K562 (cell line): ENCODE data around the gene SEL1L. TPM values are rescaled to one million over a fixed set of nuclear protein-coding genes. Genes with fewer than 3 reads are reported as not detected.

Source experiments
- CBFA2T2 ChIP-seq: fragments of 450-650 bp; conservative IDR thresholded peaks from 2 replicates; pipeline ENCODE4 v1.6.1; 2017; ENCODE audit warnings: mild to moderate bottlenecking
- CLOCK ChIP-seq: fragments of 250-450 bp; sonication (Bioruptor Pico); IDR thresholded peaks from 2 replicates; pipeline ENCODE4 v1.4.0; 2020; ENCODE audit warnings: mild to moderate bottlenecking, moderate library complexity, borderline replicate concordance
- CTBP1 ChIP-seq: fragments of 450-650 bp; IDR thresholded peaks from 2 replicates; pipeline ENCODE4 v1.6.1; 2016; ENCODE audit warnings: borderline replicate concordance
- FOS ChIP-seq: IDR thresholded peaks from 3 replicates; pipeline ENCODE4 v1.6.1; 2011; ENCODE audit not compliant: insufficient read length; ENCODE audit errors: extremely low read depth
- GTF2A2 ChIP-seq: IDR thresholded peaks from 2 replicates; pipeline ENCODE4 v1.6.1; 2016; ENCODE audit warnings: mild to moderate bottlenecking, missing genetic modification characterization, missing compliant biosample characterization
- KDM2B ChIP-seq: fragments of 250-450 bp; sonication (Bioruptor Pico); IDR thresholded peaks from 2 replicates; pipeline ENCODE4 v1.8.0; 2021; ENCODE audit warnings: mild to moderate bottlenecking, moderate library complexity
- MIER1 ChIP-seq: fragments of 450-650 bp; IDR thresholded peaks from 2 replicates; pipeline ENCODE4 v1.6.1; 2016; ENCODE audit warnings: antibody characterized with exemption, mild to moderate bottlenecking, low read depth
- MYNN ChIP-seq, 2 experiments: sonication (generic); formaldehyde crosslinking in 1 of 2; IDR thresholded peaks; 2 replicates each; pipeline versions ENCODE4 v1.5.0 to v1.6.1; 2016 to 2020; ENCODE audit warnings: antibody characterized with exemption in 1 of 2, missing genetic modification reagents in 1 of 2
- NFE2 ChIP-seq: IDR thresholded peaks from 2 replicates; pipeline ENCODE4 v1.6.1; 2014; ENCODE audit warnings: antibody characterized with exemption, low read depth
- RBFOX2 ChIP-seq: fragments of 200-400 bp; formaldehyde crosslinking; IDR thresholded peaks from 2 replicates; pipeline ENCODE4 v1.6.1; 2017; ENCODE audit warnings: low read depth, mild to moderate bottlenecking, low read length, moderate library complexity
- SNAPC5 ChIP-seq: fragments of 250-450 bp; sonication (Bioruptor Pico); IDR thresholded peaks from 2 replicates; pipeline ENCODE4 v1.8.0; 2021; ENCODE audit warnings: moderate library complexity, mild to moderate bottlenecking, inconsistent platforms
- STAG1 ChIP-seq: sonication (generic); formaldehyde crosslinking; IDR thresholded peaks from 2 replicates; pipeline ENCODE4 v1.5.0; 2020; ENCODE audit warnings: missing genetic modification reagents, borderline replicate concordance
- STAT5A ChIP-seq: IDR thresholded peaks from 2 replicates; pipeline ENCODE4 v1.6.1; 2012; ENCODE audit warnings: low read length, inconsistent platforms, borderline replicate concordance
- TBL1XR1 ChIP-seq, 2 experiments: IDR thresholded peaks; 2 replicates each; pipeline ENCODE4 v1.6.1; 2012; ENCODE audit warnings: improper control_type of control experiment in 2 of 2, low read length in 2 of 2, mild to moderate bottlenecking in 1 of 2
- TCF3 ChIP-seq: sonication (generic); formaldehyde crosslinking; IDR thresholded peaks from 2 replicates; pipeline ENCODE4 v1.4.0; 2020; ENCODE audit warnings: mild to moderate bottlenecking, missing genetic modification reagents
- TFAM ChIP-seq: fragments of 250-450 bp; sonication (Bioruptor Pico); conservative IDR thresholded peaks from 2 replicates; pipeline ENCODE4 v1.5.0; 2021; ENCODE audit warnings: mild to moderate bottlenecking, moderate library complexity
- TFE3 ChIP-seq: fragments of 450-650 bp; formaldehyde crosslinking; IDR thresholded peaks from 2 replicates; pipeline ENCODE4 v1.4.0; 2020; ENCODE audit warnings: mild to moderate bottlenecking, mixed read lengths
- ZBTB17 ChIP-seq: fragments of 450-650 bp; formaldehyde crosslinking; IDR thresholded peaks from 2 replicates; pipeline ENCODE4 v1.4.0; 2020; ENCODE audit warnings: mild to moderate bottlenecking
- ZKSCAN1 ChIP-seq: fragments of 150-350 bp; IDR thresholded peaks from 2 replicates; pipeline ENCODE4 v1.6.1; 2016; ENCODE audit warnings: low read depth, low read length
- ZNF124 ChIP-seq: sonication (generic); formaldehyde crosslinking; IDR thresholded peaks from 2 replicates; pipeline ENCODE4 v1.8.1; 2022; ENCODE audit warnings: missing genetic modification reagents
- ZNF354B ChIP-seq: fragments of 250-450 bp; sonication (Bioruptor Pico); IDR thresholded peaks from 2 replicates; pipeline ENCODE4 v1.4.0; 2020
- ZNF398 ChIP-seq: fragments of 250-450 bp; sonication (Bioruptor Pico); IDR thresholded peaks from 2 replicates; pipeline ENCODE4 v1.8.0; 2021; ENCODE audit warnings: moderate library complexity, mild to moderate bottlenecking, inconsistent platforms
- ZNF583 ChIP-seq: fragments of 250-450 bp; sonication (Bioruptor Pico); IDR thresholded peaks from 2 replicates; pipeline ENCODE4 v1.4.0; 2020
- ZNF586 ChIP-seq: fragments of 450-650 bp; formaldehyde crosslinking; conservative IDR thresholded peaks from 2 replicates; pipeline ENCODE4 v1.4.0; 2020; ENCODE audit warnings: mild to moderate bottlenecking, moderate library complexity
- polyA plus RNA-seq, 8 experiments: library from polyadenylated mRNA; depleted of rRNA in 4 of 8; stranded (reverse) in 5 of 8; unstranded in 3 of 8; fragments of >200 nt; fragmentation: Nextera tagmentation in 2 of 8; fragmentation: Illumina TruSeq in 1 of 8; extraction: Ambion mirVana in 2 of 8; extraction: Trizol in 1 of 8; gene quantifications; 2 replicates each; pipeline versions ENCODE4 v1.2.1 to v1.2.3, GENCODE V29; 2011 to 2014; ENCODE audit warnings: inconsistent platforms in 1 of 8, missing spikeins in 1 of 8
- total RNA-seq, 7 experiments: library from RNA; depleted of rRNA in 6 of 7; stranded (reverse); fragments of >200 nt in 6 of 7; fragmentation: Illumina TruSeq in 2 of 7; extraction: Trizol in 2 of 7; gene quantifications; 2 replicates each; pipeline versions ENCODE4 v1.2.1 to v1.2.3, GENCODE V29; 2011 to 2021; ENCODE audit warnings: low replicate concordance in 1 of 7

Gene SEL1L
- total and polyA plus RNA-seq, 9 of the 15 experiments (the other 6 are each of a cell fraction or from before 2014, with no cell fraction given): 7.7 to 21.1 (median 13.6) TPM

- TF ChIP-seq SNAPC5 (CRISPR knock-in tag) (no peak), ZNF398 (CRISPR knock-in tag) (no peak), STAT5A (peak; percentile 45; the same call in 1 of the 2 replicates), TCF3 (CRISPR knock-in tag) (peak; percentile 73), GTF2A2 (no peak), ZNF124 (CRISPR knock-in tag) (no peak), CLOCK (CRISPR knock-in tag) (no peak), TFAM (CRISPR knock-in tag) (no peak), RBFOX2 (peak; percentile 58), NFE2 (peak; percentile 96), CTBP1 (peak; percentile 86), ZNF586 (CRISPR knock-in tag) (no peak), CBFA2T2 (peak; percentile 72), ZNF354B (CRISPR knock-in tag) (no peak), ZNF583 (CRISPR knock-in tag) (no peak), TFE3 (no peak), FOS (no peak), TBL1XR1 (IDR thresholded peaks at IDR 0.05; ENCODE audit: low read length in 2 of 2) (peak in 1 of 2 experiments; percentile 53; a peak in 1 of 4 replicates), STAG1 (CRISPR knock-in tag) (no peak), MYNN (IDR thresholded peaks at IDR 0.05) (peak; percentile 33), MYNN (CRISPR knock-in tag; IDR thresholded peaks at IDR 0.05) (no peak), ZBTB17 (CRISPR knock-in tag) (0 out of 2 replicates have a peak, but pooled peaks have one; percentile 11), MIER1 (no peak), KDM2B (CRISPR knock-in tag) (no peak), ZKSCAN1 (no peak)
These were observed 106.2 kb downstream of the SEL1L start (continued) for GRCh38 chr14:81427348-81428058.
